Measurements from ENCODE around the gene OR6P1.

Gene OR6P1

DNA sequence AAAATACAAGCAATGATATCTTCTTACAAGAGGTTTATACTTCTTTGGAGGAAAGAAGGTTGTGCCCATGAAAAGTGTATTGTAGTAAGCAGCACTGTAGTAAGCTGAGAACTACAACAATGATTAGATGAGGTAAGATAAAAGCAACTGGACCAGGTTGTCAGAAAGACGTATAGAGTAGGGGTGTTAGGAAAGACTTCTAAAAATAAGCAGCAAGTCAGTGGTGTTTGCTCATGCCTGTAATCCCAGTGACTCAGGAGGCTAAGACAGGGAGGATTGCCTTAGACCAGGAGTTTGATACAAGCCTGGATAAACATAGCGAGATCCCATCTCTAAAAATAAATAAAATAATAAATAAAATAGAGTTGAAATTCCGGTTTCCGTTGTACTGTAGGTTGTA is 13.6 kb upstream of the OR6P1 start:
- TF ChIP-seq CTCF (IDR thresholded peaks at IDR 0.05), result no peak

DNA sequence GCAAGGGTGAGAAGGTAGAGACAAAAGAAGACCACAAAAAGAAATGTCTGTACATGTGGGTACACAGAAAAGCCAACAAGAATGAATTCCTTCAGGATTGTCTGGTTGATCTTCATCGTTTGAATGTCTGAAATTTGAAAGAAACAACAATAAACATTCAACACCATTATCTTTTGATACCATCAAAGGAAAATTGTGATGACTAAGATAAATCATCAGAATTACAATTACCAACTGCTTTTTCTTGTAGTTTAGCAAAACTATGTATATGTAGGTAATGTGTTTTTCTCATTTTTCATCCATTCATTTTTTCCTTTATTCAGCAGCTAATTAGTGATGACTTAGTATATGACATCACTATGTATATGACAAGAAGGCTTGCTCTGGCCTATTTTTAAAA is 9.4 kb upstream of the OR6P1 start, which contains the start of gene OR10X1:
OR10X1 (minus strand) TSS at position 167 of the 400 bp plus-strand sequence; CDS start at position 167, 0 bp downstream.
- TF ChIP-seq CTCF (IDR thresholded peaks at IDR 0.05), result no peak

- TF ChIP-seq CTCF (IDR thresholded peaks at IDR 0.05), result no peak
These were observed 7.2 kb upstream of the OR6P1 start for GRCh38 chr1:158577561-158577960.

GRCh38 chr1:158572226-158572625 is 1.8 kb upstream of the OR6P1 start:
- TF ChIP-seq CTCF (IDR thresholded peaks at IDR 0.05), result no peak

- TF ChIP-seq CTCF (IDR thresholded peaks at IDR 0.05), result no peak
These were observed 5.8 kb downstream of the OR6P1 start for GRCh38 chr1:158564608-158565007.

DNA sequence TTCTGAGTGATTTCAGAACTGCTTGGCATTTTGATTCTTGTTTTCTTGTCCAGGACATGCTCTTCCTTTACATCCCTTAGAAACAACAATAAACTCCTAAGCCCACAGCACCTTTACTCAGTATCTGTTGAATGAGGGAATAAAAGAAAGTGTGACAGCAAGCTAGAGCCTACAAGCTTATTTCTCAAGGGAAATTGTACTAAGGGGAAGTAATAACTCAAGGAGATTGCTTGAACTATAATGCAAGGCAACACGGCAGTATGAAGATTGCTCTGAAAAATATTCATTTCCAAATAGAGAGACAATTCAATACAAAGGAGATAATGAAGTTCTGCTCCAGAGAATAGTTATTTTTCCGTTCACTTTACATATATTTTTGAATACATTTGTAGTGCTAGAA is 6.5 kb downstream of the OR6P1 start:
- no peak for TF ChIP-seq CTCF (IDR thresholded peaks at IDR 0.05)

DNA sequence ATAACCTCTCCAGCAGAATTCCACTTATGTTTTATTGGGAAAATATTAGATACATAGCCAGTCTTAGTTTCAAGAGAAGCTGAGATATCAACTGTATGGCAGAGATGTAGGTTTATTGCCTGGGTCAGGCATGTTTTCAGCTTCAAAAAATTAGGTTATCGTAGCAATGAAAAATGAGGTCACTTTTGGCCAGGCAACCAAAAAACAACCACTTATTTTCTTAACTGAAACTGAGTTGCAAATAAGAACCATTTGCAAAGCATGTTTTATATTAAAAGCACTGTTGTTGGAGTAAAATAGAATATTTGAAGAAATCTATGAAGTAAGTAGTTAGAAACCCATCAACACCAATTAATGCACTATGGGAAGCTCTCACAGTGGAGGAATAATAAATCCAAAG is 10.7 kb downstream of the OR6P1 start:
- TF ChIP-seq CTCF (IDR thresholded peaks at IDR 0.05), result no peak

GRCh38 chr1:158554352-158554751 is 16.0 kb downstream of the OR6P1 start, which contains the start of gene OR6Y1:
Gene OR6Y1, minus strand, starts transcription at chr1:158554405. Its CDS starts 6,300 bp downstream, at chr1:158548105.
- TF ChIP-seq CTCF (IDR thresholded peaks at IDR 0.05), result no peak
